Breast epithelium (tissue), 3 donors: ENCODE results near the gene DUSP9.

ENCODE experiments used
- POLR2A ChIP-seq: fragments of 450-650 bp; IDR thresholded peaks from one replicate; pipeline ENCODE4 v1.6.1; 2016; ENCODE audit warnings: antibody characterized with exemption, mild to moderate bottlenecking, moderate library complexity
- POLR2AphosphoS5 ChIP-seq, 3 donors: sonication (generic); formaldehyde crosslinking; IDR thresholded peaks; one replicate each; pipeline ENCODE4 v1.6.1; 2017; ENCODE audit warnings: antibody characterized with exemption in 3 of 3
- TF ChIP-seq, protein P1 (sequence below), 3 donors: fragments of 450-650 bp; IDR thresholded peaks; one replicate each; pipeline ENCODE4 v1.5.1; 2016 to 2017; ENCODE audit warnings: antibody characterized with exemption in 3 of 3, mild to moderate bottlenecking in 3 of 3, moderate library complexity in 3 of 3

DNA sequence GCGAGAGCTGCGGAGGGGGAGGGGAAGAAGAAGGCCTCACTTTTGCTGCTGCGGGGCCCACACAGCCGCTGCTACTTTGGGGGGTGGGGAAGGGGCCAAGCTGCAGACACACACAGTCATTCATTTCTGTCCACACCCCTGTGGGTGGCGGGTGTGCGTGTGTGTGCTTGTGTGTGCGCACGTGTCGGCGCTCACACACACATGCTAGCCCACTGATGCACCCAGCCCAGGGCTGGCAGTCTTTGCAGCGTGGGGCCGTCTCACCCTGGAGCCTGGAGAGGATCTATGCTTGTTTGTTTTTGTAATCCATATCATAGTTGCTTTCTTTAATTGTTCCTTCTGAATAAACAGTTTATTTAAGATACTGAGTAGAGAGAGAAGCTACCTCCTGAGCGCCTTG lies 4.0 kb downstream of the DUSP9 start:
- TF ChIP-seq, protein P1, sequence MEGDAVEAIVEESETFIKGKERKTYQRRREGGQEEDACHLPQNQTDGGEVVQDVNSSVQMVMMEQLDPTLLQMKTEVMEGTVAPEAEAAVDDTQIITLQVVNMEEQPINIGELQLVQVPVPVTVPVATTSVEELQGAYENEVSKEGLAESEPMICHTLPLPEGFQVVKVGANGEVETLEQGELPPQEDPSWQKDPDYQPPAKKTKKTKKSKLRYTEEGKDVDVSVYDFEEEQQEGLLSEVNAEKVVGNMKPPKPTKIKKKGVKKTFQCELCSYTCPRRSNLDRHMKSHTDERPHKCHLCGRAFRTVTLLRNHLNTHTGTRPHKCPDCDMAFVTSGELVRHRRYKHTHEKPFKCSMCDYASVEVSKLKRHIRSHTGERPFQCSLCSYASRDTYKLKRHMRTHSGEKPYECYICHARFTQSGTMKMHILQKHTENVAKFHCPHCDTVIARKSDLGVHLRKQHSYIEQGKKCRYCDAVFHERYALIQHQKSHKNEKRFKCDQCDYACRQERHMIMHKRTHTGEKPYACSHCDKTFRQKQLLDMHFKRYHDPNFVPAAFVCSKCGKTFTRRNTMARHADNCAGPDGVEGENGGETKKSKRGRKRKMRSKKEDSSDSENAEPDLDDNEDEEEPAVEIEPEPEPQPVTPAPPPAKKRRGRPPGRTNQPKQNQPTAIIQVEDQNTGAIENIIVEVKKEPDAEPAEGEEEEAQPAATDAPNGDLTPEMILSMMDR (IDR thresholded peaks at IDR 0.05) = no peak
- TF ChIP-seq POLR2AphosphoS5 (IDR thresholded peaks at IDR 0.05) = no peak
- no peak for TF ChIP-seq POLR2A
